ENCODE results near the gene SBNO2. TPM values are rescaled to one million over a fixed set of nuclear protein-coding genes. Genes with fewer than 3 reads are reported as not detected.

Gene SBNO2, protein sequence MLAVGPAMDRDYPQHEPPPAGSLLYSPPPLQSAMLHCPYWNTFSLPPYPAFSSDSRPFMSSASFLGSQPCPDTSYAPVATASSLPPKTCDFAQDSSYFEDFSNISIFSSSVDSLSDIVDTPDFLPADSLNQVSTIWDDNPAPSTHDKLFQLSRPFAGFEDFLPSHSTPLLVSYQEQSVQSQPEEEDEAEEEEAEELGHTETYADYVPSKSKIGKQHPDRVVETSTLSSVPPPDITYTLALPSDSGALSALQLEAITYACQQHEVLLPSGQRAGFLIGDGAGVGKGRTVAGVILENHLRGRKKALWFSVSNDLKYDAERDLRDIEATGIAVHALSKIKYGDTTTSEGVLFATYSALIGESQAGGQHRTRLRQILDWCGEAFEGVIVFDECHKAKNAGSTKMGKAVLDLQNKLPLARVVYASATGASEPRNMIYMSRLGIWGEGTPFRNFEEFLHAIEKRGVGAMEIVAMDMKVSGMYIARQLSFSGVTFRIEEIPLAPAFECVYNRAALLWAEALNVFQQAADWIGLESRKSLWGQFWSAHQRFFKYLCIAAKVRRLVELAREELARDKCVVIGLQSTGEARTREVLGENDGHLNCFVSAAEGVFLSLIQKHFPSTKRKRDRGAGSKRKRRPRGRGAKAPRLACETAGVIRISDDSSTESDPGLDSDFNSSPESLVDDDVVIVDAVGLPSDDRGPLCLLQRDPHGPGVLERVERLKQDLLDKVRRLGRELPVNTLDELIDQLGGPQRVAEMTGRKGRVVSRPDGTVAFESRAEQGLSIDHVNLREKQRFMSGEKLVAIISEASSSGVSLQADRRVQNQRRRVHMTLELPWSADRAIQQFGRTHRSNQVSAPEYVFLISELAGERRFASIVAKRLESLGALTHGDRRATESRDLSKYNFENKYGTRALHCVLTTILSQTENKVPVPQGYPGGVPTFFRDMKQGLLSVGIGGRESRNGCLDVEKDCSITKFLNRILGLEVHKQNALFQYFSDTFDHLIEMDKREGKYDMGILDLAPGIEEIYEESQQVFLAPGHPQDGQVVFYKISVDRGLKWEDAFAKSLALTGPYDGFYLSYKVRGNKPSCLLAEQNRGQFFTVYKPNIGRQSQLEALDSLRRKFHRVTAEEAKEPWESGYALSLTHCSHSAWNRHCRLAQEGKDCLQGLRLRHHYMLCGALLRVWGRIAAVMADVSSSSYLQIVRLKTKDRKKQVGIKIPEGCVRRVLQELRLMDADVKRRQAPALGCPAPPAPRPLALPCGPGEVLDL (N-terminal part only)
- 17.6 and 26.6 TPM in 2 replicates for total RNA-seq (2014; rRNA removed; shearing (Covaris generic))
- 43.3 and 48.8 TPM in 2 replicates for total RNA-seq (2022)
- percentile 42 among the genes with signal in this experiment for Bru-seq, nascent RNA
- BruChase-seq, experiment 1, labeled RNA remaining after a 6-hour chase, result percentile 49 among the genes with signal in this experiment
- BruChase-seq, experiment 2, labeled RNA remaining after a 2-hour chase, result percentile 50 among the genes with signal in this experiment
- long read RNA-seq, full-length matches to known transcripts, result 20 of 44 reads
- long read RNA-seq, partial matches to known transcripts, result 10 of 44 reads
- long read RNA-seq, other reads (novel, unspliced or antisense), result 14 of 44 reads

- no peaks in the 10 kb centered on the region for H3K9me2 ChIP-seq (ENCODE audit: insufficient read depth, low read length)
- no peaks in the 10 kb centered on the region for H3K9me3 ChIP-seq (ENCODE audit: low read length)
- peaks cover 15% of the 10 kb centered on the region for H3K4me1 ChIP-seq (ENCODE audit: insufficient read depth, low read length, poor library complexity, severe bottlenecking)
- TF ChIP-seq CTCF (conservative IDR thresholded peaks at IDR 0.05; ENCODE audit: low read length) (no peak), EZH2phosphoT487 (IDR thresholded peaks at IDR 0.05; ENCODE audit: borderline replicate concordance, low read depth, low read length) (no peak)
- H3K4me2 ChIP-seq (ENCODE audit: low read length), result peak within 1 kb of the TSS; percentile 100
- ChIA-PET POLR2A (no interaction called here), CTCF (ENCODE audit: unreplicated experiment) (no interaction called here)
- H3K27ac ChIP-seq (ENCODE audit: low read depth, low read length, poor library complexity, severe bottlenecking), result peak within 1 kb of the TSS; percentile 34
- peak within 1 kb of the TSS; percentile 66; the same call in 1 of the 2 replicates for H2AFZ ChIP-seq (ENCODE audit: low read length)
- peak within 1 kb of the TSS; percentile 100 for H3K4me3 ChIP-seq (ENCODE audit: low read depth, low read length, poor library complexity, severe bottlenecking)
- no peaks in the 10 kb centered on the region for H4K20me1 ChIP-seq (ENCODE audit: insufficient read depth, low read length)
- no peaks in the 10 kb centered on the region for H3K36me3 ChIP-seq (ENCODE audit: insufficient read depth, low read length)
- peaks cover 16% of the 10 kb centered on the region; the same call in 1 of the 2 replicates for H3K79me2 ChIP-seq (ENCODE audit: insufficient read depth, low read depth, low read length)
- DNase-seq (ENCODE audit: low spot score), result peak; percentile 91
- BruUV-seq (replicated peaks), result no TSS peak
- intact Hi-C loops (cut with micrococcal nuclease; ENCODE audit: unreplicated experiment), result loop anchor here (1.0 to 5.0 kb wide), 2 partner anchors 42 to 312 kb away; no protein-coding TSS in a partner anchor
Observed at GRCh38 chr19:1173845-1174809, at the start of gene SBNO2. Gene SBNO2 (minus strand): TSS chr19:1174268. CDS start chr19:1154276, 19,992 bp downstream.

GRCh38 chr19:1223018-1223855, 49.2 kb upstream of the SBNO2 start:
- POLR2A ChIA-PET, result no interaction called here
- H2AFZ ChIP-seq (ENCODE audit: low read length), result no peak overlapping the region
- CTCF ChIA-PET (ENCODE audit: unreplicated experiment), result no interaction called here
- no peaks in the 10 kb centered on the region for H4K20me1 ChIP-seq (ENCODE audit: insufficient read depth, low read length)
- peaks cover 57% of the 10 kb centered on the region for H3K36me3 ChIP-seq (ENCODE audit: insufficient read depth, low read length)
- H3K79me2 ChIP-seq (ENCODE audit: insufficient read depth, low read depth, low read length), result no peaks in the 10 kb centered on the region
- TF ChIP-seq CTCF (conservative IDR thresholded peaks at IDR 0.05; ENCODE audit: low read length) (peak; percentile 76), EZH2phosphoT487 (IDR thresholded peaks at IDR 0.05; ENCODE audit: borderline replicate concordance, low read depth, low read length) (no peak)
- DNase-seq (ENCODE audit: low spot score), result peak; percentile 67
- no peak overlapping the region for H3K27ac ChIP-seq (ENCODE audit: low read depth, low read length, poor library complexity, severe bottlenecking)
- H3K4me2 ChIP-seq (ENCODE audit: low read length), result no peak overlapping the region
- H3K4me3 ChIP-seq (ENCODE audit: low read depth, low read length, poor library complexity, severe bottlenecking), result no peak overlapping the region
- no peaks in the 10 kb centered on the region for H3K9me2 ChIP-seq (ENCODE audit: insufficient read depth, low read length)
- intact Hi-C loops (cut with micrococcal nuclease; ENCODE audit: unreplicated experiment), result no loop called here
- no peaks in the 10 kb centered on the region for H3K4me1 ChIP-seq (ENCODE audit: insufficient read depth, low read length, poor library complexity, severe bottlenecking)
- no peaks in the 10 kb centered on the region for H3K9me3 ChIP-seq (ENCODE audit: low read length)
- no TSS peak for BruUV-seq (replicated peaks)
